HepG2 (cell line): Measurements from ENCODE around the gene HTR1A. TPM values are rescaled to one million over a fixed set of nuclear protein-coding genes. Genes with fewer than 3 reads are reported as not detected.

Experiments
- ATAC-seq: fragments of 200-7000 bp; cut with Tn5 transposase; 3 replicates; pipeline ENCODE4 v1.9.1; 2020; ENCODE audit warnings: mild to moderate bottlenecking, moderate library complexity
- BruUV-seq: library from RNA; stranded (reverse); fragments of 400-500 nt; replicated peaks from 2 replicates; lab custom pipeline; 2021; lab: Mats Ljungman, UMichigan
- CTCF ChIA-PET: fragments of 300-600 bp; formaldehyde crosslinking; extraction: SDS; loops from one replicate; lab custom pipeline; 2021; ENCODE audit warnings: low total read pairs, inconsistent platforms, low intra/inter-chr PET ratio; lab: Yijun Ruan, JAX
- POLR2A ChIA-PET: fragments of 350-600 bp; sonication (Branson Sonifier 250); formaldehyde crosslinking; loops from one replicate; lab custom pipeline; 2020; ENCODE audit warnings: antibody characterized with exemption, inconsistent platforms; lab: Yijun Ruan, JAX
- DNase-seq: peaks from one replicate; pipeline ENCODE4 v3.0.0-alpha.2; 2015; ENCODE audit warnings: low spot score
- FAIRE-seq: peaks from 3 replicates; lab custom pipeline; 2011; peaks lifted over from hg19 to GRCh38; lab: Jason Lieb, UNC
- H2AFZ ChIP-seq: one replicate; pipeline ENCODE4 v1.6.1; 2011; ENCODE audit warnings: low read length, inconsistent platforms
- H3K27ac ChIP-seq: fragments of 300-600 bp; 3 replicates; pipeline ENCODE4 v1.8.0; 2011; ENCODE audit warnings: mixed run types, mild to moderate bottlenecking, mixed read lengths, low read length, inconsistent platforms; ENCODE audit not compliant: insufficient read depth; ENCODE audit errors: extremely low read length
- H3K27me3 ChIP-seq, 2 experiments: fragments of 200-600 bp in 1 of 2; 2 replicates in 1 of 2; 3 replicates in 1 of 2; pipeline versions ENCODE4 v1.6.0 to v1.8.0; 2011; ENCODE audit warnings: low read length in 2 of 2, mild to moderate bottlenecking in 2 of 2, moderate library complexity in 2 of 2, inconsistent platforms in 1 of 2; ENCODE audit not compliant: insufficient read depth in 2 of 2, control insufficient read depth in 1 of 2
- H3K36me3 ChIP-seq, 2 experiments: fragments of 200-600 bp in 1 of 2; replicated peaks in 1 of 2; 2 replicates in 1 of 2; 3 replicates in 1 of 2; pipeline versions ENCODE4 v1.5.1 to v1.8.0; 2011; ENCODE audit warnings: low read length in 2 of 2, inconsistent platforms in 1 of 2; ENCODE audit not compliant: insufficient read depth in 2 of 2, control insufficient read depth in 1 of 2
- H3K4me1 ChIP-seq: 2 replicates; pipeline ENCODE4 v1.5.1; 2012; ENCODE audit warnings: low read length, inconsistent platforms; ENCODE audit not compliant: insufficient read depth
- H3K4me2 ChIP-seq: 2 replicates; pipeline ENCODE4 v1.6.0; 2011; ENCODE audit warnings: low read depth, low read length, inconsistent platforms
- H3K4me3 ChIP-seq, 3 experiments: fragments of 200-600 bp in 1 of 3; sonication (generic), shearing (Covaris generic) in 1 of 3; replicated peaks in 1 of 3; 2 replicates each; pipeline ENCODE4 v1.5.1; 2011 to 2016; ENCODE audit warnings: low read length in 3 of 3, inconsistent platforms in 2 of 3, low read depth in 2 of 3, mild to moderate bottlenecking in 2 of 3, control low read depth in 1 of 3, mixed read lengths in 1 of 3; ENCODE audit not compliant: insufficient read depth in 1 of 3
- H3K79me2 ChIP-seq: one replicate; pipeline ENCODE4 v1.6.1; 2011; ENCODE audit warnings: low read length, inconsistent platforms; ENCODE audit not compliant: insufficient read depth
- H3K9ac ChIP-seq: 2 replicates; pipeline ENCODE4 v1.6.0; 2011; ENCODE audit warnings: mild to moderate bottlenecking, low read depth, low read length, inconsistent platforms; ENCODE audit not compliant: insufficient read depth
- H3K9me3 ChIP-seq: 2 replicates; pipeline ENCODE4 v1.5.1; 2012; ENCODE audit warnings: mild to moderate bottlenecking, low read length
- H4K20me1 ChIP-seq: 2 replicates; pipeline ENCODE4 v1.6.0; 2011; ENCODE audit warnings: inconsistent platforms, mild to moderate bottlenecking, low read length, moderate library complexity; ENCODE audit not compliant: insufficient read depth
- ATF1 ChIP-seq: IDR thresholded peaks from 2 replicates; pipeline ENCODE4 v1.6.1; 2016; ENCODE audit warnings: mild to moderate bottlenecking, control low read depth
- CCAR2 ChIP-seq: fragments of 200-400 bp; formaldehyde crosslinking; optimal IDR thresholded peaks from 2 replicates; pipeline ENCODE3; 2018; ENCODE audit warnings: low read depth, mild to moderate bottlenecking, low read length, moderate library complexity
- ESRRA ChIP-seq: sonication (generic); formaldehyde crosslinking; IDR thresholded peaks from 2 replicates; pipeline ENCODE4 v1.5.1; 2020; ENCODE audit warnings: mild to moderate bottlenecking, low read depth, missing genetic modification reagents
- MTF2 ChIP-seq: sonication (generic); formaldehyde crosslinking; IDR thresholded peaks from 2 replicates; pipeline ENCODE4 v1.5.0; 2020; ENCODE audit warnings: missing genetic modification reagents, borderline replicate concordance
- NBN ChIP-seq: fragments of 450-650 bp; conservative IDR thresholded peaks from 2 replicates; pipeline ENCODE4 v1.6.1; 2017
- PHF21A ChIP-seq: sonication (generic); formaldehyde crosslinking; IDR thresholded peaks from 2 replicates; pipeline ENCODE4 v1.5.0; 2020; ENCODE audit warnings: mild to moderate bottlenecking, missing genetic modification reagents
- POGZ ChIP-seq: sonication (generic); formaldehyde crosslinking; IDR thresholded peaks from 2 replicates; pipeline ENCODE4 v1.4.0; 2020; ENCODE audit warnings: mild to moderate bottlenecking, missing genetic modification reagents
- TERF1 ChIP-seq: sonication (generic); formaldehyde crosslinking; IDR thresholded peaks from 2 replicates; pipeline ENCODE4 v1.8.0; 2022; ENCODE audit warnings: mild to moderate bottlenecking, missing genetic modification reagents, moderate library complexity
- TRAFD1 ChIP-seq: sonication (generic); formaldehyde crosslinking; IDR thresholded peaks from 2 replicates; pipeline ENCODE4 v1.5.1; 2020; ENCODE audit warnings: missing genetic modification reagents, mild to moderate bottlenecking, borderline replicate concordance
- ZNF333 ChIP-seq: sonication (generic); formaldehyde crosslinking; IDR thresholded peaks from 2 replicates; pipeline ENCODE4 v1.4.0; 2020; ENCODE audit warnings: mild to moderate bottlenecking, missing genetic modification reagents, borderline replicate concordance
- ZNF460 ChIP-seq: sonication (generic); formaldehyde crosslinking; IDR thresholded peaks from 2 replicates; pipeline ENCODE4 v1.5.1; 2020; ENCODE audit warnings: missing genetic modification reagents, mild to moderate bottlenecking, borderline replicate concordance
- ZNF678 ChIP-seq: sonication (generic); formaldehyde crosslinking; IDR thresholded peaks from 2 replicates; pipeline ENCODE4 v1.4.0; 2020; ENCODE audit warnings: mild to moderate bottlenecking, missing genetic modification reagents
- ZNF709 ChIP-seq: sonication (generic); formaldehyde crosslinking; IDR thresholded peaks from 2 replicates; pipeline ENCODE4 v1.5.0; 2020; ENCODE audit warnings: mild to moderate bottlenecking, missing genetic modification reagents
- WGBS: methylation state at CpG from one replicate; pipeline ENCODE4 v1.1.6; 2017; ENCODE audit warnings: low lambda C conversion rate; 5-methylcytosine and 5-hydroxymethylcytosine counted together
- in situ Hi-C: cut with HindIII; loops from 2 replicates; pipeline ENCODE4 v1.10.0; 2017; ENCODE audit warnings: low pct_unique_long_range_greater_than_20kb; ENCODE audit not compliant: extremely low pct_ligation_motif_present
- intact Hi-C: fragments of 100-400 bp; cut with micrococcal nuclease; formaldehyde crosslinking; loops from one replicate; pipeline ENCODE4 v1.10.0; 2022; ENCODE audit not compliant: unreplicated experiment
- polyA plus RNA-seq, 8 experiments: library from polyadenylated mRNA; depleted of rRNA in 3 of 8; stranded (reverse) in 7 of 8; unstranded in 1 of 8; fragments of >200 nt; fragmentation: Illumina TruSeq in 4 of 8; extraction: Trizol in 4 of 8; gene quantifications; 2 replicates each; pipeline versions ENCODE4 v1.2.1 to v1.2.3, GENCODE V29; 2011 to 2016; ENCODE audit warnings: low read depth in 4 of 8, missing spikeins in 1 of 8, mixed read lengths in 1 of 8; ENCODE audit not compliant: insufficient read depth in 1 of 8
- total RNA-seq, 5 experiments: library from RNA; depleted of rRNA; stranded (reverse); fragments of >200 nt; fragmentation: Illumina TruSeq; extraction: Trizol; gene quantifications; 2 replicates each; pipeline ENCODE4 v1.2.3, GENCODE V29; 2016; ENCODE audit warnings: low read depth in 1 of 5

Gene HTR1A
- total and polyA plus RNA-seq, 2 of the 13 experiments (the other 11 are each of a cell fraction or from before 2014, with no cell fraction given): not detected

- TF ChIP-seq ZNF333 (CRISPR knock-in tag): no peak
- no peak for TF ChIP-seq TRAFD1 (CRISPR knock-in tag)
- TF ChIP-seq MTF2 (CRISPR knock-in tag): no peak
- no peak for TF ChIP-seq POGZ
- TF ChIP-seq ESRRA (CRISPR knock-in tag): no peak
- TF ChIP-seq PHF21A (CRISPR knock-in tag): no peak
- TF ChIP-seq NBN: no peak
- no peak for TF ChIP-seq ZNF709
- no peak for TF ChIP-seq ZNF678 (CRISPR knock-in tag)
- no peak for TF ChIP-seq ZNF460
- no peak for TF ChIP-seq TERF1 (CRISPR knock-in tag)
- no peak for TF ChIP-seq CCAR2
- no peak for TF ChIP-seq ATF1 (CRISPR knock-in tag)
- Histone ChIP-seq H3K36me3 (no peaks in the 10 kb centered on the region), H3K4me1 (no peaks in the 10 kb centered on the region), H3K4me3 (no peak overlapping the region), H3K9me3 (peaks cover 15% of the 10 kb centered on the region; the same call in 1 of the 2 replicates), H2AFZ (no peak overlapping the region), H3K27ac (no peak overlapping the region), H4K20me1 (no peaks in the 10 kb centered on the region), H3K4me2 (no peak overlapping the region), H3K79me2 (no peaks in the 10 kb centered on the region), H3K27me3 (no peaks in the 10 kb centered on the region), H3K9ac (no peak overlapping the region)
- ChIA-PET POLR2A (no interaction called here), CTCF (no interaction called here)
- WGBS: 71% methylated on average over 27 of the region's 27 CpGs
- DNase-seq (no peak), FAIRE-seq (no peak), ATAC-seq (no peak)
- in situ Hi-C loops: loop anchor here (10.0 kb wide), 1 partner anchor 556 kb away; no protein-coding TSS in a partner anchor
- no TSS peak for BruUV-seq
- intact Hi-C loops: loop anchor here (10.0 kb wide), 1 partner anchor 1516 kb away; no protein-coding TSS in a partner anchor
Observed at GRCh38 chr5:63960646-63961045, 1.6 kb downstream of the HTR1A start.
